Mucosa of gallbladder (tissue), 1 donor: Measurements from ENCODE around the gene NUMA1. TPM values are rescaled to one million over a fixed set of nuclear protein-coding genes. Genes with fewer than 3 reads are reported as not detected.
A peak's percentile ranks its signal among the peaks of the same experiment; 100 is the strongest.

Experiments
- DNase-seq: peaks from one replicate; pipeline ENCODE4 v3.0.0-alpha.2; 2020; ENCODE audit warnings: low spot score
- total RNA-seq: library from RNA; stranded (reverse); gene quantifications from one replicate; pipeline ENCODE4 v1.2.1, GENCODE V29; 2021
- donor health status: DM: no; HTN: no; CAD: no.

Gene NUMA1
- total RNA-seq, 1 donor from 2014 or later, result 261 TPM

DNA sequence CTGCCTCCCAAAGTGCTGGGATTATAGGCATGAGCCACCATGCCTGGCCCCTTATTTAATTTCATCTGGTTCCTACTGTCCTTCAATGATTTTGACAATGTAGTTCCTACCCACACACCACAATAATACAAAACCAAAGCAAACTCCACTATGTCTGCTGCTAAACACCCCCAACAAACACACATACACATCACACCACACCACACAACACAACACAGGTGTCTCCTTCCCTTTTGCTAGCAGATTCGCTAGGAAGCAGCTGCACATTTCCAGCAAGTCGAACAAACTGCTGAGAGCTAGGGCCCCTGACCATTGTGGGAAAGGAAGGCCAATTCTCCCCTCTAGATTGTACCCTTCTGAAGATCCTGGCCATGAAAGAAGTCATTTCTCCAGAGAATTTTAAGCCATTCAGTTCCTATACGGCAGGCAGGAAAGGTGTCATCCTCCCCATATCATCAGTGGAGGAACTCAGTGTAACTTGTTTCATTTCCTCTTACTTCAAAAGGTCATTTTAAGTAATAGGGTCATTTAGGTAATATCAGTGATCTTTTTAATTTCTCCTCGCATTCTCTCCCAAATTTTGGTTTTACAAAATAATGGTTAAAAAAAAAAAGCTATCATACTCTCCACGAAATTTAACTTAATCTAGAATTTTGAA, 18.5 kb downstream of the NUMA1 start:
- DNase-seq, result no peak

- DNase-seq, result no peak
Measured at GRCh38 chr11:72058416-72059034, 21.8 kb downstream of the NUMA1 start.

DNA sequence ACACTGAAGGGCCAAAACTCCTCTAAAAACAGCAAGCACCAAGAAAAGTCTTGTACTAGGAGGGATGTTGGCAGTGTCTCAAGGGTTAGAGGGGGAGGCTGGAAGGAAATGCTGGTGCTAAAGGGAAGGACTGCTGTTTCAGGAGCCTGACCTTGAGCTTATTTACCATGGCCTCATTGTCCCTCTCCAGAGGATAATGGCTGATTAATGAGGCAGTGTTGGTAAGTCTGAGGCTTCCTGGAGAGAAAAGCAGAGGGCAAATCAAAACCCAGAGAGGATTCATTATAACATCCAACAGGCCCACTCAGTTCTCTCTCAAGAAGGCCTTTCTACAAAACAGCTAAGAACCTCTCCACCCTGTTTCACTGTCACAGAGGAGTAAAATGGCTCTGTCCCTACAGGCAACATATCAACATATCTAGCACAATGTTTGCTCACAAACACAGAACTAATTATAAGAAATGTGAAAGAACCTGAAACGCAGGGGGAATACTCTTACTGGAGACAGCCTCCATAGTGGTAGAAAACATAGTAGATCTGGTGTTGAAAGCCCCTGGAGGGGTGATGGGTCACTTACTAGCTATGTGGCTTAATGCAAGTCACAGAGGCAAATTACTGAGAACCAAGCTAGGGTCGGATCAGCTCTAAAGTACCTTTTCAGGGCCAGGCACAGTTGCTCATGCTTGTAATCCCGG, 31.4 kb downstream of the NUMA1 start:
- DNase-seq, result no peak

DNA sequence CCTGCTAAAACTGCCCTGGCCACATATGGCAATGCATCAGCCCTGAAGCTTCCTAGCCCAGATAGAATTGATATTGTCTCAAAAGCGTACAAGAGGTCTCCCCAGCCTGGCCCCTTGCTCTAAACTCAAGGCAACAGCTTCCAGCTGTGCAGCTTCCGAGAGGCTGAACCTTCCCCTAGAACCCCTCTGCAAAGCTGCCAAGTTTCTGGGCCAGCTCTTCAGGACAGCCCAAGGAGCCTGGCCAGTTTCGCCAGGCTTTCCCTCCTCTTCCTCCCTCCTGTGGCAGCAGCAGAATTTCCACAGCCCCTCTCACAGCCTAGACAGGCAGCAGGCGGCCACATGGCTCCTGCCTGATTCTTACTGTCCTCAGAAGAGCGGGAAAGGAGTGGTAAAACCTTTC, 34.5 kb downstream of the NUMA1 start:
- no peak for DNase-seq

DNA sequence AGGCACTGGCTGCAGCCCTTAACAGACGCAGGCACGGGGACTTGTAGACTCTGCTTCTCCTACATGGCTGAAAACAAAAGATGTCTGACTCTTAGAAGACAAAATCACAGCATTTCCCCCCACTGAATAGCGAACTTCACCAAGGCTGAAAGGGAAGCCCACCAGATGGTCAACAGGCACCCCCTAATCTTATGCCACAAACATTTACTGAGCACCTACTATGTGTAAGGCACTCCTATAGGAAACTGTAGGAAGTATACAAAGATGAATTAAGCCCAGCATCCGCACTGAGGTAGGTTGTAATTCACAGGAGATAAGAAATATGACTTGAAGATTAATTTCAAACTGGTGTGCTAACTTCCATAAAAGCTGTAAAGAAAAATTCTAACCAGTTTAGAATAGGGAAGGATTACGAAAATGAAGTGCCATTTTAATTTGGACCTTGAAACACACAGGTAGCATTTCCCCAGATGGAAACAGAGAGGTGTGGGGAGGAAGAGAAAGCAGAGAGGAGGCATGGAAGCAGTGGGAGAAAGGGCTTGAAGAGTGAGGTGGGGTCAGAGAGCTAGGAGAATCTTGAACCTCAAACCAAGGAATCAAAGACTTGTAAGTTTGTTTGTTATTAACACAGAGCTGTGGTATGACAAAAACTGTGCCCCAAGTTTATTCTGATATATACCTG, 38.1 kb downstream of the NUMA1 start:
- no peak for DNase-seq

GRCh38 chr11:72041364-72042063, 38.8 kb downstream of the NUMA1 start:
- peak; percentile 79 for DNase-seq

GRCh38 chr11:72040491-72041363, 39.6 kb downstream of the NUMA1 start:
- peak; percentile 96 for DNase-seq

GRCh38 chr11:72039856-72040401, 40.4 kb downstream of the NUMA1 start:
- DNase-seq, result no peak

DNA sequence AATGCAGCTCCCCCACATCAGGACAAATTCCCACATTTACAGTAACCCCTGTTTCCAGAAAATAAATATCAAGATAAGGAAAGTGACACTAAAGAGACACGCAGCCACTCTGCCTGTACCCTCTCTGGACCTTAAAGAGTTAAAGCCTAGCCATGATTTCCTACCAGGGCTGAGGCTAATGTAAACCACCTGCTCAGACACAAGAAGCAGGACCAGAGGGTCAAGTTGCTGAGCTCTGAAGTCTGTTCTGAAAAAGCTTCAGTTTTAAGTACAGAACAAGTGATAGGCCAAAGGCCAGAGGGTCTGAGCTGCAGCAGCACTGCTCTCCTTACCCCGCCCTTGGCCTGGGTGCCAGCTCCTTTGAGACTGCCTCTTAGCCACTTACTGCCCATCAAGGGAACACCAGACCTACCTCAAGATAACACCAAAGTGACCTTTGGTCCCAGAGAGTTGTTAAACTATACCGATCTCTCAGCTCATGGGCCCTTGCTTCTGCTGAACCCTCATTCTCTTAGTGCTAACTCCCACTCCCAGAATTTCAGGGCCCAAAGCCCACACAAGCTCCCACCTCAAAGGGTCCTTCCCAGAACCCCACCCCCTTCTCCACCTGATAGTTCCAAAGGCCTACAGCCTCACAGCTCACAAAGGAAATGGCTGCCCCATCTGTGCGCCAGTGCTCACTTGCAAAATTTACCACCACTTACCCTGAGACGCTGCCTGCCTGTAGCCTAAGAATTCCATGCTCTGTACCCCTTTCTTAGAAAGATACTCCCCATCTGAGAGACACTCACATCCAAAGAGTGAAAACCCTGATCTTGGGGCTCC, 41.1 kb downstream of the NUMA1 start:
- DNase-seq, result peak; percentile 45

GRCh38 chr11:72038491-72038890, 41.9 kb downstream of the NUMA1 start:
- peak; percentile 54 for DNase-seq

GRCh38 chr11:72037554-72038311, 42.6 kb downstream of the NUMA1 start:
- no peak for DNase-seq

- DNase-seq, result no peak
Measured at GRCh38 chr11:72036687-72037086, 43.7 kb downstream of the NUMA1 start.

- no peak for DNase-seq
Measured at GRCh38 chr11:72030472-72031045, 49.8 kb downstream of the NUMA1 start.

GRCh38 chr11:72026090-72026489, 54.3 kb downstream of the NUMA1 start:
- DNase-seq, result no peak

DNA sequence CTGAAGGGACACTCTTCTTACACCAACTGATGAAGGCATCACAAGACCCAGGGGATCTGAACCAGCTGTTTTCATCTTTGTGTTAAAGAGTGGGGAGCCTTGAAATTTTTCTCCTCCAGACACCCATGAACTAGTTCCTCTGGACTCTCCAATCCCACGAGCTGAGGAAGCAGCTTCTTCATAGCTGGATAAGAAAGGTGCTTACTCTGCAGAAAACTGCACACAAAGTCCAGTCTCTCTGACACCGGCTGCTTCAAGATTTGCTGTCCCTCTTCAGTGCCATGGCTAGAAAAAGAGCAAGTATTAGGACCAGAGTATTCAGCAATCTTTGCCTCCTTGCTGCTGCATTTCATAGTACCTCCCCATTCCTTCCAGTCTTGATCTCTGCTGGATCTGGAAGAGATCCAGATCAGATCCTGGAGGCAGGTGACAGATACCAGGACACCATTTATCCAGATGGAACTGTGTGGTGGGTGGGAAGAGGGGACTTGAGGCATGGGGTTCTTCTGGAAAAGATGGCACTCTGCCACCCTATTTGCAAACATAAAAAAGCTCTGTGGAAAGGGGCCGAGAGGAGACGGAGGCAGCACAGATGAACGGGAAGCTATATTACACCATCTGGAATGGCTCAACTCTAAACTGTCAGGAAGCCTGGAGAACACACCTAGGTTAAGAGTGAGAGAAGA, 56.1 kb downstream of the NUMA1 start:
- no peak for DNase-seq

DNA sequence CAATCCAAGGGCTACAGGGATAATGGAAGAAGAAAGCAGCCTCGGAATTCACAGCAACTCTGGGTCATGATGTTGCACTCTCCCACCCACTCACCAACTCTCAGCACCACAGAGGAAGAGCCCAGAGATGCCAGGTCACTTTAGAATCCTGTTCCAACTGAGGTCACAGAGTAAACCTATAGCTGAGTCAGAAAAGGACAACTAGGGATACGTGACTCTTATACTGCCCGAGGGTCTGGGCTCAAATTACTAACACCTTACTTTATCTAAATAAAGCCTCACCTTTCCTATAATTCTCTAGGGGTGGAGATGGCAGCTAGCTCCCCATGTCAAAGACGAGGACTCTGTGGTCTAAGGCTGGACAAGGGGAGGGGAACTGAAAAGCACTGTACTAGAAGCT, 57.0 kb downstream of the NUMA1 start:
- DNase-seq, result no peak

DNA sequence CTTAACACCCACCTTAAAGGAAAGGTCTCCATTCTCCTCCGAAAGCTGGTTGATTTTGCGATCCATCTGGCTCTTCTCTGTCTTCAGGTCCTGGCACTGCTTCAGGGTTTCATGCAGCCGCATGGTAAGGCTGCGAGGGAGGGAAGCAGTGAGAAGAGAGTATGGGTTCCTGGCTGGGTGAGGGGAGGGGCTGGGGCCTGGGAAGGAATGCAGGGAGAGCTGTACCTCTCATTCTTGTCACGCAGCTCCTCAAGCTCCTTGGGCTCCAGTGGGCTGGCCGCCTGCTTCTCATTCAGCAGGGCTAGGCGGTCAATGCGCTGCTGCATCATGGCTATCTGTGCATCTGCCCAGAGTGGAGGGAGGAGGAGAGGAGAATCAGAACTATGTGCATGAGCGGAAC, 62.2 kb downstream of the NUMA1 start:
- DNase-seq, result no peak

DNA sequence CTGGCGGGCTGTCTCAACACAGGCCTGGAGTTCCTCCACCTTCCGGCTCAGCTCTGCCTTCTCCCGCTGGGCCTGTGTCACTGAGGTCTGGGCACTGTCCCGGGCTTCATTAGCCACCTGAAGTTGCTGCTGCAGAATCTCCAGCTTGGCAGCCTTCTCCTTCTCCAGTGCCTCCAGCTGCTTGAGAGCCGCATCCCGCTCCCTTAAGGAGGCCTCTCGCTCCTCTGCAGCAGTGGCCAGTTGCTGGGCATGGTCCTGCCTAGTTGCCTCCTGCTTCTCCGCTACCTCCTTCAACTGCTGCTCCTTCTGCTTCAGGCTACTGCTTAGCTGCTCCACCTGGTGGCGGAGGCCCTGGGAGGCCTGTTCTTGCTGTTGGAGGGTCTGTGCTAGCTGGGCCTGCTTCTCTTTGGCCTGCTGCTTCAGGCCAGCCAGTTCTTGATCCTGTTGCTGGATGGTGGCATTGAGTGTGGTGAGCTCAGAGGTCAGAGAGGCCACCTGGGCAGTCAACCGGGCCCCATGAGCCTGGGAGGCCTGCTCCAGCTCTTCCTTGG, 64.8 kb downstream of the NUMA1 start:
- no peak for DNase-seq
